WTC11 (cell line): ENCODE data around the gene CRACDL. TPM values are rescaled to one million over a fixed set of nuclear protein-coding genes. Genes with fewer than 3 reads are reported as not detected.

ENCODE experiments used
- ATAC-seq: fragments of 200-7000 bp; cut with Tn5 transposase; 2 replicates; pipeline ENCODE4 v1.10.0; 2021; ENCODE audit warnings: mild to moderate bottlenecking, moderate library complexity
- CTCF ChIA-PET: fragments of 300-600 bp; sonication (Branson Sonifier 250); formaldehyde crosslinking; loops from one replicate; lab custom pipeline; 2021; ENCODE audit warnings: antibody characterized with exemption; lab: Charles Lee
- POLR2A ChIA-PET: fragments of 350-600 bp; sonication (Branson Sonifier 250); formaldehyde crosslinking; loops from one replicate; lab custom pipeline; 2021; ENCODE audit warnings: antibody characterized with exemption; lab: Charles Lee
- DNase-seq: peaks from one replicate; pipeline ENCODE4 v3.0.0; 2021; ENCODE audit warnings: low spot score
- H3K27ac Mint-ChIP-seq: 2 replicates; pipeline ENCODE4 v1.8.0; 2021; ENCODE audit warnings: mixed read lengths
- H3K27me3 Mint-ChIP-seq: 2 replicates; pipeline ENCODE4 v1.8.0; 2021; ENCODE audit warnings: low read depth, mild to moderate bottlenecking, moderate library complexity, mixed read lengths
- H3K36me3 Mint-ChIP-seq: 2 replicates; pipeline ENCODE4 v1.8.0; 2021; ENCODE audit warnings: mixed read lengths
- H3K4me1 Mint-ChIP-seq: 2 replicates; pipeline ENCODE4 v1.8.0; 2022; ENCODE audit warnings: mixed read lengths
- H3K4me3 Mint-ChIP-seq: 2 replicates; pipeline ENCODE4 v1.8.0; 2021; ENCODE audit warnings: mild to moderate bottlenecking, moderate library complexity, mixed read lengths
- H3K9me3 Mint-ChIP-seq: 2 replicates; pipeline ENCODE4 v1.8.0; 2021; ENCODE audit warnings: mixed read lengths
- ATF3 ChIP-seq: sonication (generic); formaldehyde crosslinking; conservative IDR thresholded peaks from 2 replicates; pipeline ENCODE4 v1.8.1; 2022; ENCODE audit warnings: mild to moderate bottlenecking, missing genetic modification reagents
- CBFB ChIP-seq: sonication (generic); formaldehyde crosslinking; IDR thresholded peaks from 2 replicates; pipeline ENCODE4 v1.8.1; 2022; ENCODE audit warnings: mild to moderate bottlenecking, low read depth, missing genetic modification reagents
- ETV6 ChIP-seq: sonication (generic); formaldehyde crosslinking; IDR thresholded peaks from 2 replicates; pipeline ENCODE4 v1.8.1; 2022; ENCODE audit warnings: mild to moderate bottlenecking, missing genetic modification reagents
- GRHL2 ChIP-seq: fragments of 250-450 bp; sonication (Bioruptor Pico); IDR thresholded peaks from 2 replicates; pipeline ENCODE4 v1.8.0; 2022; ENCODE audit warnings: mild to moderate bottlenecking, moderate library complexity; ENCODE audit not compliant: insufficient replicate concordance, severe bottlenecking
- IRF2 ChIP-seq: sonication (generic); formaldehyde crosslinking; IDR thresholded peaks from 2 replicates; pipeline ENCODE4 v1.8.0; 2022; ENCODE audit warnings: low read depth, missing genetic modification reagents, borderline replicate concordance
- JAZF1 ChIP-seq: fragments of 250-450 bp; sonication (Bioruptor Pico); IDR thresholded peaks from 2 replicates; pipeline ENCODE4 v1.9.0; 2021; ENCODE audit warnings: moderate library complexity, mild to moderate bottlenecking, inconsistent platforms
- MLX ChIP-seq: sonication (generic); formaldehyde crosslinking; IDR thresholded peaks from 2 replicates; pipeline ENCODE4 v1.8.1; 2023; ENCODE audit warnings: mild to moderate bottlenecking, missing genetic modification reagents, moderate library complexity
- TCF7 ChIP-seq: sonication (generic); formaldehyde crosslinking; IDR thresholded peaks from 2 replicates; pipeline ENCODE4 v1.8.0; 2022; ENCODE audit warnings: mild to moderate bottlenecking, low read depth, missing genetic modification reagents, moderate library complexity
- ZNF121 ChIP-seq: sonication (generic); formaldehyde crosslinking; IDR thresholded peaks from 2 replicates; pipeline ENCODE4 v1.8.0; 2023; ENCODE audit warnings: missing genetic modification reagents
- ZNF425 ChIP-seq: fragments of 250-450 bp; sonication (Bioruptor Pico); conservative IDR thresholded peaks from 2 replicates; pipeline ENCODE4 v1.9.0; 2021; ENCODE audit warnings: mild to moderate bottlenecking
- ZSCAN18 ChIP-seq: fragments of 250-450 bp; sonication (Bioruptor Pico); IDR thresholded peaks from 2 replicates; pipeline ENCODE4 v2.1.2; 2022; ENCODE audit warnings: mild to moderate bottlenecking, moderate library complexity
- total RNA-seq: library from RNA; stranded (reverse); gene quantifications from 3 replicates; pipeline ENCODE4 v1.2.3, GENCODE V29; 2021
- TF ChIP-seq, protein P1 (sequence below): sonication (generic); formaldehyde crosslinking; IDR thresholded peaks from 2 replicates; pipeline ENCODE4 v1.8.1; 2023; ENCODE audit warnings: mild to moderate bottlenecking, missing genetic modification reagents
- TF ChIP-seq, protein P2 (sequence below): sonication (generic); formaldehyde crosslinking; IDR thresholded peaks from 2 replicates; pipeline ENCODE4 v1.8.1; 2023; ENCODE audit warnings: mild to moderate bottlenecking, missing genetic modification reagents, borderline replicate concordance
- TF ChIP-seq, protein P3 (sequence below): sonication (generic); formaldehyde crosslinking; IDR thresholded peaks from 2 replicates; pipeline ENCODE4 v1.8.0; 2022; ENCODE audit warnings: mild to moderate bottlenecking, missing genetic modification reagents
- TF ChIP-seq, protein P4 (sequence below): sonication (generic); formaldehyde crosslinking; IDR thresholded peaks from 2 replicates; pipeline ENCODE4 v1.8.1; 2022; ENCODE audit warnings: low read depth, missing genetic modification reagents, borderline replicate concordance
- TF ChIP-seq, protein P5 (sequence below): sonication (generic); formaldehyde crosslinking; IDR thresholded peaks from 2 replicates; pipeline ENCODE4 v1.8.0; 2022; ENCODE audit warnings: mild to moderate bottlenecking, missing genetic modification reagents

Gene CRACDL
- total RNA-seq, 1 experiment from 2014 or later, result 0.72 TPM

GRCh38 chr2:98833917-98834263 lies 102.1 kb downstream of the CRACDL start:
- Mint-ChIP-seq H3K36me3 (no peaks in the 10 kb centered on the region), H3K9me3 (no peaks in the 10 kb centered on the region), H3K27me3 (no peaks in the 10 kb centered on the region), H3K4me3 (no peak overlapping the region), H3K4me1 (no peaks in the 10 kb centered on the region), H3K27ac (no peak overlapping the region; the same call in 1 of the 2 replicates)
- TF ChIP-seq, protein P1, sequence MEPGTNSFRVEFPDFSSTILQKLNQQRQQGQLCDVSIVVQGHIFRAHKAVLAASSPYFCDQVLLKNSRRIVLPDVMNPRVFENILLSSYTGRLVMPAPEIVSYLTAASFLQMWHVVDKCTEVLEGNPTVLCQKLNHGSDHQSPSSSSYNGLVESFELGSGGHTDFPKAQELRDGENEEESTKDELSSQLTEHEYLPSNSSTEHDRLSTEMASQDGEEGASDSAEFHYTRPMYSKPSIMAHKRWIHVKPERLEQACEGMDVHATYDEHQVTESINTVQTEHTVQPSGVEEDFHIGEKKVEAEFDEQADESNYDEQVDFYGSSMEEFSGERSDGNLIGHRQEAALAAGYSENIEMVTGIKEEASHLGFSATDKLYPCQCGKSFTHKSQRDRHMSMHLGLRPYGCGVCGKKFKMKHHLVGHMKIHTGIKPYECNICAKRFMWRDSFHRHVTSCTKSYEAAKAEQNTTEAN (CRISPR knock-in tag), result no peak
- TF ChIP-seq ZSCAN18, result no peak
- no peak for TF ChIP-seq IRF2 (CRISPR knock-in tag)
- no peak for TF ChIP-seq MLX (CRISPR knock-in tag)
- TF ChIP-seq, protein P2, sequence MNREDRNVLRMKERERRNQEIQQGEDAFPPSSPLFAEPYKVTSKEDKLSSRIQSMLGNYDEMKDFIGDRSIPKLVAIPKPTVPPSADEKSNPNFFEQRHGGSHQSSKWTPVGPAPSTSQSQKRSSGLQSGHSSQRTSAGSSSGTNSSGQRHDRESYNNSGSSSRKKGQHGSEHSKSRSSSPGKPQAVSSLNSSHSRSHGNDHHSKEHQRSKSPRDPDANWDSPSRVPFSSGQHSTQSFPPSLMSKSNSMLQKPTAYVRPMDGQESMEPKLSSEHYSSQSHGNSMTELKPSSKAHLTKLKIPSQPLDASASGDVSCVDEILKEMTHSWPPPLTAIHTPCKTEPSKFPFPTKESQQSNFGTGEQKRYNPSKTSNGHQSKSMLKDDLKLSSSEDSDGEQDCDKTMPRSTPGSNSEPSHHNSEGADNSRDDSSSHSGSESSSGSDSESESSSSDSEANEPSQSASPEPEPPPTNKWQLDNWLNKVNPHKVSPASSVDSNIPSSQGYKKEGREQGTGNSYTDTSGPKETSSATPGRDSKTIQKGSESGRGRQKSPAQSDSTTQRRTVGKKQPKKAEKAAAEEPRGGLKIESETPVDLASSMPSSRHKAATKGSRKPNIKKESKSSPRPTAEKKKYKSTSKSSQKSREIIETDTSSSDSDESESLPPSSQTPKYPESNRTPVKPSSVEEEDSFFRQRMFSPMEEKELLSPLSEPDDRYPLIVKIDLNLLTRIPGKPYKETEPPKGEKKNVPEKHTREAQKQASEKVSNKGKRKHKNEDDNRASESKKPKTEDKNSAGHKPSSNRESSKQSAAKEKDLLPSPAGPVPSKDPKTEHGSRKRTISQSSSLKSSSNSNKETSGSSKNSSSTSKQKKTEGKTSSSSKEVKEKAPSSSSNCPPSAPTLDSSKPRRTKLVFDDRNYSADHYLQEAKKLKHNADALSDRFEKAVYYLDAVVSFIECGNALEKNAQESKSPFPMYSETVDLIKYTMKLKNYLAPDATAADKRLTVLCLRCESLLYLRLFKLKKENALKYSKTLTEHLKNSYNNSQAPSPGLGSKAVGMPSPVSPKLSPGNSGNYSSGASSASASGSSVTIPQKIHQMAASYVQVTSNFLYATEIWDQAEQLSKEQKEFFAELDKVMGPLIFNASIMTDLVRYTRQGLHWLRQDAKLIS (CRISPR knock-in tag), result no peak
- no peak for TF ChIP-seq GRHL2 (CRISPR knock-in tag)
- TF ChIP-seq ZNF425, result no peak
- TF ChIP-seq, protein P3, sequence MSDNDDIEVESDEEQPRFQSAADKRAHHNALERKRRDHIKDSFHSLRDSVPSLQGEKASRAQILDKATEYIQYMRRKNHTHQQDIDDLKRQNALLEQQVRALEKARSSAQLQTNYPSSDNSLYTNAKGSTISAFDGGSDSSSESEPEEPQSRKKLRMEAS (CRISPR knock-in tag), result no peak
- no peak for TF ChIP-seq TCF7 (CRISPR knock-in tag)
- TF ChIP-seq ZNF121 (CRISPR knock-in tag), result no peak
- TF ChIP-seq, protein P4, sequence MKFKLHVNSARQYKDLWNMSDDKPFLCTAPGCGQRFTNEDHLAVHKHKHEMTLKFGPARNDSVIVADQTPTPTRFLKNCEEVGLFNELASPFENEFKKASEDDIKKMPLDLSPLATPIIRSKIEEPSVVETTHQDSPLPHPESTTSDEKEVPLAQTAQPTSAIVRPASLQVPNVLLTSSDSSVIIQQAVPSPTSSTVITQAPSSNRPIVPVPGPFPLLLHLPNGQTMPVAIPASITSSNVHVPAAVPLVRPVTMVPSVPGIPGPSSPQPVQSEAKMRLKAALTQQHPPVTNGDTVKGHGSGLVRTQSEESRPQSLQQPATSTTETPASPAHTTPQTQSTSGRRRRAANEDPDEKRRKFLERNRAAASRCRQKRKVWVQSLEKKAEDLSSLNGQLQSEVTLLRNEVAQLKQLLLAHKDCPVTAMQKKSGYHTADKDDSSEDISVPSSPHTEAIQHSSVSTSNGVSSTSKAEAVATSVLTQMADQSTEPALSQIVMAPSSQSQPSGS (CRISPR knock-in tag), result no peak
- TF ChIP-seq ETV6 (CRISPR knock-in tag), result no peak
- TF ChIP-seq ATF3 (CRISPR knock-in tag), result no peak
- TF ChIP-seq, protein P5, sequence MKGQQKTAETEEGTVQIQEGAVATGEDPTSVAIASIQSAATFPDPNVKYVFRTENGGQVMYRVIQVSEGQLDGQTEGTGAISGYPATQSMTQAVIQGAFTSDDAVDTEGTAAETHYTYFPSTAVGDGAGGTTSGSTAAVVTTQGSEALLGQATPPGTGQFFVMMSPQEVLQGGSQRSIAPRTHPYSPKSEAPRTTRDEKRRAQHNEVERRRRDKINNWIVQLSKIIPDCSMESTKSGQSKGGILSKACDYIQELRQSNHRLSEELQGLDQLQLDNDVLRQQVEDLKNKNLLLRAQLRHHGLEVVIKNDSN (CRISPR knock-in tag), result no peak
- TF ChIP-seq CBFB, result no peak
- TF ChIP-seq JAZF1, result no peak
- POLR2A ChIA-PET, result no interaction called here
- CTCF ChIA-PET, result interaction anchor here (6.2 kb wide), 1 partner anchor 184 kb away, joined by 61 read pairs; no protein-coding TSS in a partner anchor
- no peak for ATAC-seq
- no peak for DNase-seq
